HEK293 (cell line): ENCODE data around the gene SLC39A7.

Source experiments
- KLF7 ChIP-seq: fragments of 450-650 bp; formaldehyde crosslinking; IDR thresholded peaks from 2 replicates; pipeline ENCODE4 v1.5.1; 2016; ENCODE audit warnings: missing biosample characterization, missing genetic modification characterization, borderline replicate concordance
- SP3 ChIP-seq: fragments of 450-650 bp; formaldehyde crosslinking; IDR thresholded peaks from 2 replicates; pipeline ENCODE4 v1.5.1; 2016; ENCODE audit warnings: missing biosample characterization, missing genetic modification characterization
- TRIM28 ChIP-seq: IDR thresholded peaks from 2 replicates; pipeline ENCODE4 v1.6.1; 2011; ENCODE audit warnings: low read length, control low read depth, borderline replicate concordance
- YY2 ChIP-seq: fragments of 450-650 bp; formaldehyde crosslinking; IDR thresholded peaks from 2 replicates; pipeline ENCODE4 v1.5.1; 2016; ENCODE audit warnings: missing biosample characterization, missing genetic modification characterization
- ZBTB1 ChIP-seq: fragments of 450-650 bp; formaldehyde crosslinking; IDR thresholded peaks from 2 replicates; pipeline ENCODE4 v1.5.1; 2016; ENCODE audit warnings: missing biosample characterization, missing genetic modification characterization
- ZNF248 ChIP-seq: fragments of 450-650 bp; formaldehyde crosslinking; IDR thresholded peaks from 2 replicates; pipeline ENCODE4 v1.5.1; 2017; ENCODE audit warnings: missing biosample characterization, missing genetic modification characterization
- ZNF274 ChIP-seq, 2 experiments: fragments of 200-500 bp in 1 of 2; fragments of 450-650 bp in 1 of 2; sonication (Bioruptor generic) in 1 of 2; formaldehyde crosslinking in 1 of 2; IDR thresholded peaks; 2 replicates each; pipeline versions ENCODE4 v1.5.1 to v1.6.1; 2014 to 2016; ENCODE audit warnings: borderline replicate concordance in 1 of 2, inconsistent platforms in 1 of 2, low read length in 1 of 2, missing biosample characterization in 1 of 2, missing genetic modification characterization in 1 of 2
- ZNF354C ChIP-seq: fragments of 450-650 bp; formaldehyde crosslinking; IDR thresholded peaks from 2 replicates; pipeline ENCODE4 v1.5.1; 2016; ENCODE audit warnings: missing biosample characterization, missing genetic modification characterization, low read depth, borderline replicate concordance
- ZNF521 ChIP-seq: fragments of 450-650 bp; formaldehyde crosslinking; IDR thresholded peaks from 2 replicates; pipeline ENCODE4 v1.5.1; 2017; ENCODE audit warnings: missing biosample characterization, mild to moderate bottlenecking, missing genetic modification characterization
- ZNF560 ChIP-seq: fragments of 450-650 bp; formaldehyde crosslinking; IDR thresholded peaks from 2 replicates; pipeline ENCODE4 v1.5.1; 2017; ENCODE audit warnings: missing biosample characterization, missing genetic modification characterization, borderline replicate concordance
- ZNF777 ChIP-seq: fragments of 450-650 bp; formaldehyde crosslinking; IDR thresholded peaks from 2 replicates; pipeline ENCODE4 v1.5.1; 2017; ENCODE audit warnings: missing biosample characterization, missing genetic modification characterization, borderline replicate concordance
- ZSCAN16 ChIP-seq: fragments of 450-650 bp; formaldehyde crosslinking; IDR thresholded peaks from 2 replicates; pipeline ENCODE4 v1.5.1; 2016; ENCODE audit warnings: missing biosample characterization, missing genetic modification characterization
- ZXDB ChIP-seq: fragments of 450-650 bp; formaldehyde crosslinking; IDR thresholded peaks from 2 replicates; pipeline ENCODE4 v1.5.1; 2016; ENCODE audit warnings: missing biosample characterization, missing genetic modification characterization
- TF ChIP-seq, protein P1 (sequence below): fragments of 450-650 bp; formaldehyde crosslinking; IDR thresholded peaks from 2 replicates; pipeline ENCODE4 v1.5.1; 2016; ENCODE audit warnings: missing biosample characterization, missing genetic modification characterization
- TF ChIP-seq, protein P2 (sequence below): fragments of 450-650 bp; formaldehyde crosslinking; IDR thresholded peaks from 2 replicates; pipeline ENCODE4 v1.5.1; 2016; ENCODE audit warnings: missing biosample characterization, missing genetic modification characterization
- TF ChIP-seq, protein P3 (sequence below): fragments of 450-650 bp; formaldehyde crosslinking; IDR thresholded peaks from 2 replicates; pipeline ENCODE4 v1.5.1; 2016; ENCODE audit warnings: missing biosample characterization, missing genetic modification characterization, borderline replicate concordance
- TF ChIP-seq, protein P4 (sequence below): fragments of 450-650 bp; formaldehyde crosslinking; IDR thresholded peaks from 2 replicates; pipeline ENCODE4; 2016; ENCODE audit warnings: missing biosample characterization, missing genetic modification characterization
- TF ChIP-seq, protein P5 (sequence below): fragments of 450-650 bp; formaldehyde crosslinking; IDR thresholded peaks from 2 replicates; pipeline ENCODE4 v1.5.1; 2017; ENCODE audit warnings: missing biosample characterization, missing genetic modification characterization
- TF ChIP-seq, protein P6 (sequence below): fragments of 450-650 bp; formaldehyde crosslinking; IDR thresholded peaks from 2 replicates; pipeline ENCODE4 v1.5.1; 2016; ENCODE audit warnings: missing biosample characterization, missing genetic modification characterization
- TF ChIP-seq, protein P7 (sequence below): fragments of 450-650 bp; formaldehyde crosslinking; IDR thresholded peaks from 2 replicates; pipeline ENCODE4 v1.5.1; 2016; ENCODE audit warnings: missing biosample characterization, missing genetic modification characterization
- TF ChIP-seq, protein P8 (sequence below): fragments of 450-650 bp; formaldehyde crosslinking; IDR thresholded peaks from 2 replicates; pipeline ENCODE4 v1.5.1; 2016; ENCODE audit warnings: missing biosample characterization, missing genetic modification characterization
- TF ChIP-seq, protein P9 (sequence below): fragments of 450-650 bp; formaldehyde crosslinking; IDR thresholded peaks from 2 replicates; pipeline ENCODE4 v1.5.1; 2016; ENCODE audit warnings: missing biosample characterization, missing genetic modification characterization
- TF ChIP-seq, protein P10 (sequence below): fragments of 450-650 bp; formaldehyde crosslinking; IDR thresholded peaks from 2 replicates; pipeline ENCODE4 v1.5.1; 2016; ENCODE audit warnings: missing biosample characterization, missing genetic modification characterization

The SLC39A7 gene

DNA sequence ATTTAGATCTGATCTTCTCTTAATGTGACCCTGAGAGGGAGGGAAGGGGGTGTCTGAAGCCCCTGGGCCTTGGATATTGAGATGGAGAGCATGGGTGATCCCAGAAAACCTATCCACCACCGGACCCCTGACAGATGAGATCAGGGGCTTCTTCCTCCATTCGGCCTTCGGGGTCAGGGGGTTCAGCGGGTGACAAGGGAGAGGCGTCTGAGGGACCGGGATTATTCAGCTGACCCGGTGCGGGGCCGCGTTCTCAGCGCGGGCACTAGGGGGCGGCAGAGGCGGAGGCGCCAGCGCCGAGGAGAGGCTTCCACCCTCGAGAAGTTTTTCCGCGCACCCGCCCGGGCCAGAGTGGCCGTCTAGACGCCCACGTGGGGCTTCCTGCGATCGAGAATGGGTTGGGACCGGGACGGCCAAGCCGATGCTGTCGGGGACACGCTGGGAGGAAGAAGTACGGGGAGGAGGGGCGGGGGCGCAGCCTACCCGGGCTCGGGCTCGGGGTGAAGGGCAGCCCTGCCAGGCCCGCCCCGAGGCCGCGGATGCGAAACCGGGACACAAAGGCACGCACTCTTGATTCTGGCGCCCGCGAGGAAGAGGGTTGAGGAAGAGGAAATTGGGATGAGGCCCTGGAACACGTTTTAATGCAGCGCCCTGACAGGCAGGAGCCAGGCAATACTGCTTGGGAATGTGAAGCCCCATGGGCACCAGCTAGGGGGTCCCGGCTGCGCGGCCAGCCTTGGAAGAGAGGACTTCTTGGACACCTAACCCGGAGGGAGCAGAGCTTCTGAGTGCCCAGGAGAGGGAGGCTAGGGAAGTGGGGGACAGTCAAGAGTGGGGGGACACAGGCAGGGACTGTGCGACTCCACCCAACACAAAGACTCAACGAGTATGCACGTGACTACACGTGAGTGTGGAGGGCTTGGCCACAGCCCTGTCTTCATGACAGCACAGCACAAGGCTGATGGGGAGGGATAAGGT is 39.0 kb upstream of the SLC39A7 start (continued):
- TF ChIP-seq, protein P1, sequence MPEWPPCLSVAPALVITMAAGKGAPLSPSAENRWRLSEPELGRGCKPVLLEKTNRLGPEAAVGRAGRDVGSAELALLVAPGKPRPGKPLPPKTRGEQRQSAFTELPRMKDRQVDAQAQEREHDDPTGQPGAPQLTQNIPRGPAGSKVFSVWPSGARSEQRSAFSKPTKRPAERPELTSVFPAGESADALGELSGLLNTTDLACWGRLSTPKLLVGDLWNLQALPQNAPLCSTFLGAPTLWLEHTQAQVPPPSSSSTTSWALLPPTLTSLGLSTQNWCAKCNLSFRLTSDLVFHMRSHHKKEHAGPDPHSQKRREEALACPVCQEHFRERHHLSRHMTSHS (tag by site-specific recombination), result no peak
- TF ChIP-seq, protein P2, sequence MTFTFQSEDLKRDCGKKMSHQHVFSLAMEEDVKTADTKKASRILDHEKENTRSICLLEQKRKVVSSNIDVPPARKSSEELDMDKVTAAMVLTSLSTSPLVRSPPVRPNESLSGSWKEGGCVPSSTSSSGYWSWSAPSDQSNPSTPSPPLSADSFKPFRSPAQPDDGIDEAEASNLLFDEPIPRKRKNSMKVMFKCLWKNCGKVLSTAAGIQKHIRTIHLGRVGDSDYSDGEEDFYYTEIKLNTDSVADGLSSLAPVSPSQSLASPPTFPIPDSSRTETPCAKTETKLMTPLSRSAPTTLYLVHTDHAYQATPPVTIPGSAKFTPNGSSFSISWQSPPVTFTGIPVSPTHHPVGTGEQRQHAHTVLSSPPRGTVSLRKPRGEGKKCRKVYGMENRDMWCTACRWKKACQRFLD (tag by site-specific recombination), result no peak
- TF ChIP-seq, protein P3, sequence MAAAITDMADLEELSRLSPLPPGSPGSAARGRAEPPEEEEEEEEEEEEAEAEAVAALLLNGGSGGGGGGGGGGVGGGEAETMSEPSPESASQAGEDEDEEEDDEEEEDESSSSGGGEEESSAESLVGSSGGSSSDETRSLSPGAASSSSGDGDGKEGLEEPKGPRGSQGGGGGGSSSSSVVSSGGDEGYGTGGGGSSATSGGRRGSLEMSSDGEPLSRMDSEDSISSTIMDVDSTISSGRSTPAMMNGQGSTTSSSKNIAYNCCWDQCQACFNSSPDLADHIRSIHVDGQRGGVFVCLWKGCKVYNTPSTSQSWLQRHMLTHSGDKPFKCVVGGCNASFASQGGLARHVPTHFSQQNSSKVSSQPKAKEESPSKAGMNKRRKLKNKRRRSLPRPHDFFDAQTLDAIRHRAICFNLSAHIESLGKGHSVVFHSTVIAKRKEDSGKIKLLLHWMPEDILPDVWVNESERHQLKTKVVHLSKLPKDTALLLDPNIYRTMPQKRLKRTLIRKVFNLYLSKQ (tag by site-specific recombination), result no peak
- TF ChIP-seq, protein P4, sequence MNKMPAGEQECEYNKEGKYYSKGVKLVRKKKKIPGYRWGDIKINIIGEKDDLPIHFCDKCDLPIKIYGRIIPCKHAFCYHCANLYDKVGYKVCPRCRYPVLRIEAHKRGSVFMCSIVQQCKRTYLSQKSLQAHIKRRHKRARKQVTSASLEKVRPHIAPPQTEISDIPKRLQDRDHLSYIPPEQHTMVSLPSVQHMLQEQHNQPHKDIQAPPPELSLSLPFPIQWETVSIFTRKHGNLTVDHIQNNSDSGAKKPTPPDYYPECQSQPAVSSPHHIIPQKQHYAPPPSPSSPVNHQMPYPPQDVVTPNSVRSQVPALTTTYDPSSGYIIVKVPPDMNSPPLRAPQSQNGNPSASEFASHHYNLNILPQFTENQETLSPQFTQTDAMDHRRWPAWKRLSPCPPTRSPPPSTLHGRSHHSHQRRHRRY (tag by site-specific recombination), result no peak
- TF ChIP-seq SP3 (tag by site-specific recombination) (peak; percentile 43; the same call in 1 of the 2 replicates), ZNF560 (tag by site-specific recombination) (no peak), ZNF354C (no peak), ZXDB (tag by site-specific recombination) (peak; percentile 74), KLF7 (tag by site-specific recombination) (no peak), ZNF248 (no peak), TRIM28 (no peak), ZNF274 (IDR thresholded peaks at IDR 0.05; ENCODE audit: low read length) (no peak), ZNF274 (tag by site-specific recombination; IDR thresholded peaks at IDR 0.05; ENCODE audit: borderline replicate concordance) (no peak), ZNF521 (no peak), YY2 (tag by site-specific recombination) (no peak), ZNF777 (tag by site-specific recombination) (peak; percentile 86; the same call in 1 of the 2 replicates), ZBTB1 (tag by site-specific recombination) (no peak), ZSCAN16 (tag by site-specific recombination) (no peak)
- TF ChIP-seq, protein P5, sequence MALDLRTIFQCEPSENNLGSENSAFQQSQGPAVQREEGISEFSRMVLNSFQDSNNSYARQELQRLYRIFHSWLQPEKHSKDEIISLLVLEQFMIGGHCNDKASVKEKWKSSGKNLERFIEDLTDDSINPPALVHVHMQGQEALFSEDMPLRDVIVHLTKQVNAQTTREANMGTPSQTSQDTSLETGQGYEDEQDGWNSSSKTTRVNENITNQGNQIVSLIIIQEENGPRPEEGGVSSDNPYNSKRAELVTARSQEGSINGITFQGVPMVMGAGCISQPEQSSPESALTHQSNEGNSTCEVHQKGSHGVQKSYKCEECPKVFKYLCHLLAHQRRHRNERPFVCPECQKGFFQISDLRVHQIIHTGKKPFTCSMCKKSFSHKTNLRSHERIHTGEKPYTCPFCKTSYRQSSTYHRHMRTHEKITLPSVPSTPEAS (tag by site-specific recombination), result no peak
- TF ChIP-seq, protein P6, sequence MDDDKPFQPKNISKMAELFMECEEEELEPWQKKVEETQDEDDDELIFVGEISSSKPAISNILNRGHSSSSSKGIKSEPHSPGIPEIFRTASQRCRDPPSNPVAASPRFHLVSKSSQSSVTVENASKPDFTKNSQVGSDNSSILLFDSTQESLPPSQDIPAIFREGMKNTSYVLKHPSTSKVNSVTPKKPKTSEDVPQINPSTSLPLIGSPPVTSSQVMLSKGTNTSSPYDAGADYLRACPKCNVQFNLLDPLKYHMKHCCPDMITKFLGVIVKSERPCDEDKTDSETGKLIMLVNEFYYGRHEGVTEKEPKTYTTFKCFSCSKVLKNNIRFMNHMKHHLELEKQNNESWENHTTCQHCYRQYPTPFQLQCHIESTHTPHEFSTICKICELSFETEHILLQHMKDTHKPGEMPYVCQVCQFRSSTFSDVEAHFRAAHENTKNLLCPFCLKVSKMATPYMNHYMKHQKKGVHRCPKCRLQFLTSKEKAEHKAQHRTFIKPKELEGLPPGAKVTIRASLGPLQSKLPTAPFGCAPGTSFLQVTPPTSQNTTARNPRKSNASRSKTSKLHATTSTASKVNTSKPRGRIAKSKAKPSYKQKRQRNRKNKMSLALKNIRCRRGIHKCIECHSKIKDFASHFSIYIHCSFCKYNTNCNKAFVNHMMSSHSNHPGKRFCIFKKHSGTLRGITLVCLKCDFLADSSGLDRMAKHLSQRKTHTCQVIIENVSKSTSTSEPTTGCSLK (tag by site-specific recombination), result no peak
- TF ChIP-seq, protein P7, sequence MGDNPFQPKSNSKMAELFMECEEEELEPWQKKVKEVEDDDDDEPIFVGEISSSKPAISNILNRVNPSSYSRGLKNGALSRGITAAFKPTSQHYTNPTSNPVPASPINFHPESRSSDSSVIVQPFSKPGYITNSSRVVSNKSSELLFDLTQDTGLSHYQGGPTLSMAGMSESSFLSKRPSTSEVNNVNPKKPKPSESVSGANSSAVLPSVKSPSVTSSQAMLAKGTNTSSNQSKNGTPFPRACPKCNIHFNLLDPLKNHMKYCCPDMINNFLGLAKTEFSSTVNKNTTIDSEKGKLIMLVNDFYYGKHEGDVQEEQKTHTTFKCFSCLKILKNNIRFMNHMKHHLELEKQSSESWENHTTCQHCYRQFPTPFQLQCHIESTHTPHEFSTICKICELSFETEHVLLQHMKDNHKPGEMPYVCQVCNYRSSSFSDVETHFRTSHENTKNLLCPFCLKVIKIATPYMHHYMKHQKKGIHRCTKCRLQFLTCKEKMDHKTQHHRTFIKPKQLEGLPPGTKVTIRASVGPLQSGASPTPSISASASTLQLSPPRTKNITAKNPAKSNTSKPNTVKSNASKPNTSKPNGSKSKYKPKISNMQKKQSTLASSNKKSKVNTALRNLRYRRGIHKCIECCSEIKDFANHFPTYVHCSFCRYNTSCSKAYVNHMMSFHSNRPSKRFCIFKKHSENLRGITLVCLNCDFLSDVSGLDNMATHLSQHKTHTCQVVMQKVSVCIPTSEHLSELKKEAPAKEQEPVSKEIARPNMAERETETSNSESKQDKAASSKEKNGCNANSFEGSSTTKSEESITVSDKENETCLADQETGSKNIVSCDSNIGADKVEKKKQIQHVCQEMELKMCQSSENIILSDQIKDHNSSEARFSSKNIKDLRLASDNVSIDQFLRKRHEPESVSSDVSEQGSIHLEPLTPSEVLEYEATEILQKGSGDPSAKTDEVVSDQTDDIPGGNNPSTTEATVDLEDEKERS, result no peak
- TF ChIP-seq, protein P8, sequence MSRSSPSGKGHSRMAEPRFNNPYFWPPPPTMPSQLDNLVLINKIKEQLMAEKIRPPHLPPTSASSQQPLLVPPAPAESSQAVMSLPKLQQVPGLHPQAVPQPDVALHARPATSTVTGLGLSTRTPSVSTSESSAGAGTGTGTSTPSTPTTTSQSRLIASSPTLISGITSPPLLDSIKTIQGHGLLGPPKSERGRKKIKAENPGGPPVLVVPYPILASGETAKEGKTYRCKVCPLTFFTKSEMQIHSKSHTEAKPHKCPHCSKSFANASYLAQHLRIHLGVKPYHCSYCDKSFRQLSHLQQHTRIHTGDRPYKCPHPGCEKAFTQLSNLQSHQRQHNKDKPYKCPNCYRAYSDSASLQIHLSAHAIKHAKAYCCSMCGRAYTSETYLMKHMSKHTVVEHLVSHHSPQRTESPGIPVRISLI (tag by site-specific recombination), result no peak
- TF ChIP-seq, protein P9, sequence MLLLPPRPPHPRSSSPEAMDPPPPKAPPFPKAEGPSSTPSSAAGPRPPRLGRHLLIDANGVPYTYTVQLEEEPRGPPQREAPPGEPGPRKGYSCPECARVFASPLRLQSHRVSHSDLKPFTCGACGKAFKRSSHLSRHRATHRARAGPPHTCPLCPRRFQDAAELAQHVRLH (tag by site-specific recombination), result 0 out of 2 replicates have a peak, but pooled peaks have one; percentile 12
- TF ChIP-seq, protein P10, sequence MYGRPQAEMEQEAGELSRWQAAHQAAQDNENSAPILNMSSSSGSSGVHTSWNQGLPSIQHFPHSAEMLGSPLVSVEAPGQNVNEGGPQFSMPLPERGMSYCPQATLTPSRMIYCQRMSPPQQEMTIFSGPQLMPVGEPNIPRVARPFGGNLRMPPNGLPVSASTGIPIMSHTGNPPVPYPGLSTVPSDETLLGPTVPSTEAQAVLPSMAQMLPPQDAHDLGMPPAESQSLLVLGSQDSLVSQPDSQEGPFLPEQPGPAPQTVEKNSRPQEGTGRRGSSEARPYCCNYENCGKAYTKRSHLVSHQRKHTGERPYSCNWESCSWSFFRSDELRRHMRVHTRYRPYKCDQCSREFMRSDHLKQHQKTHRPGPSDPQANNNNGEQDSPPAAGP (tag by site-specific recombination), result no peak
